Activated B cell treated with CpG ODN at 0.5 μM for 24 hours (primary cell): ENCODE measurements around the gene PALD1. TPM values are rescaled to one million over a fixed set of nuclear protein-coding genes. Genes with fewer than 3 reads are reported as not detected.

Experiments used
- ATAC-seq: fragments of 200-7000 bp; cut with Tn5 transposase; one replicate; pipeline ENCODE4 v1.10.0; 2021; ENCODE audit warnings: low read depth, mild to moderate bottlenecking, moderate library complexity
- CTCF ChIA-PET: fragments of 350-600 bp; sonication (Branson Sonifier 250); formaldehyde crosslinking; loops from one replicate; lab custom pipeline; 2021; ENCODE audit warnings: antibody characterized with exemption; lab: Charles Lee
- POLR2A ChIA-PET: fragments of 350-600 bp; sonication (Branson Sonifier 250); formaldehyde crosslinking; loops from one replicate; lab custom pipeline; 2021; ENCODE audit warnings: antibody characterized with exemption; lab: Charles Lee
- DNase-seq: peaks from one replicate; pipeline ENCODE4 v3.0.0; 2022
- H3K27ac Mint-ChIP-seq: one replicate; pipeline ENCODE4 v1.8.0; 2020; ENCODE audit warnings: mixed read lengths
- H3K27me3 Mint-ChIP-seq: one replicate; pipeline ENCODE4 v1.8.0; 2021; ENCODE audit warnings: mixed read lengths
- H3K36me3 Mint-ChIP-seq: one replicate; pipeline ENCODE4 v1.8.0; 2021; ENCODE audit warnings: low read depth, mixed read lengths
- H3K4me1 Mint-ChIP-seq: one replicate; pipeline ENCODE4 v1.8.0; 2021; ENCODE audit warnings: mixed read lengths
- H3K4me3 Mint-ChIP-seq: one replicate; pipeline ENCODE4 v1.8.0; 2020; ENCODE audit warnings: mild to moderate bottlenecking, mixed read lengths
- H3K9me3 Mint-ChIP-seq: one replicate; pipeline ENCODE4 v1.8.0; 2020; ENCODE audit warnings: mixed read lengths
- CTCF ChIP-seq: fragments of 200-600 bp; IDR thresholded peaks from one replicate; pipeline ENCODE4 v1.8.0; 2022; ENCODE audit warnings: antibody characterized with exemption, mild to moderate bottlenecking
- intact Hi-C: fragments of 100-400 bp; cut with micrococcal nuclease; formaldehyde crosslinking; loops from one replicate; pipeline ENCODE4 v1.15.1; 2024
- total RNA-seq: library from RNA; stranded (reverse); gene quantifications from 2 replicates; pipeline ENCODE4 v1.2.3, GENCODE V29; 2022

PALD1 gene
- total RNA-seq, 1 donor from 2014 or later, result 3.3 TPM

- ATAC-seq (no peak), DNase-seq (no peak)
- no peaks in the 10 kb centered on the region for H3K27me3 Mint-ChIP-seq
- no peak overlapping the region for H3K4me3 Mint-ChIP-seq
- peaks cover 7% of the 10 kb centered on the region for H3K36me3 Mint-ChIP-seq
- H3K27ac Mint-ChIP-seq, result no peak overlapping the region
- TF ChIP-seq CTCF, result no peak
- no peaks in the 10 kb centered on the region for H3K9me3 Mint-ChIP-seq
- no peaks in the 10 kb centered on the region for H3K4me1 Mint-ChIP-seq
- CTCF ChIA-PET, result no interaction called here
- intact Hi-C loops, result no loop called here
- POLR2A ChIA-PET, result no interaction called here
Measured at GRCh38 chr10:70546584-70546983, 68.0 kb downstream of the PALD1 start.

GRCh38 chr10:70549351-70549961, 70.9 kb downstream of the PALD1 start:
- H3K4me1 Mint-ChIP-seq, result no peaks in the 10 kb centered on the region
- no peaks in the 10 kb centered on the region for H3K27me3 Mint-ChIP-seq
- H3K9me3 Mint-ChIP-seq, result no peaks in the 10 kb centered on the region
- H3K27ac Mint-ChIP-seq, result no peak overlapping the region
- peaks cover 15% of the 10 kb centered on the region for H3K36me3 Mint-ChIP-seq
- intact Hi-C loops, result no loop called here
- TF ChIP-seq CTCF, result no peak
- ATAC-seq (peak; percentile 18), DNase-seq (no peak)
- no peak overlapping the region for H3K4me3 Mint-ChIP-seq
- CTCF ChIA-PET, result interaction anchor here (1.0 to 3.5 kb wide), 7 partner anchors 9 to 211 kb away, joined by 3 to 21 read pairs (median 4); no protein-coding TSS in a partner anchor
- POLR2A ChIA-PET, result no interaction called here

GRCh38 chr10:70549962-70550458, 71.4 kb downstream of the PALD1 start:
- ChIA-PET POLR2A (no interaction called here), CTCF (interaction anchor here (0.9 to 3.5 kb wide), 10 partner anchors 9 to 334 kb away, joined by 3 to 21 read pairs (median 4); no protein-coding TSS in a partner anchor)
- H3K4me1 Mint-ChIP-seq, result no peaks in the 10 kb centered on the region
- H3K36me3 Mint-ChIP-seq, result peaks cover 15% of the 10 kb centered on the region
- H3K4me3 Mint-ChIP-seq, result no peak overlapping the region
- no peaks in the 10 kb centered on the region for H3K27me3 Mint-ChIP-seq
- DNase-seq (peak; percentile 58), ATAC-seq (peak; percentile 75)
- no peaks in the 10 kb centered on the region for H3K9me3 Mint-ChIP-seq
- H3K27ac Mint-ChIP-seq, result no peak overlapping the region
- intact Hi-C loops, result loop anchor here (1.0 to 5.0 kb wide), 4 partner anchors 209 to 737 kb away; partner anchors contain the start of gene SGPL1
- no peak for TF ChIP-seq CTCF

- H3K9me3 Mint-ChIP-seq, result no peaks in the 10 kb centered on the region
- H3K4me3 Mint-ChIP-seq, result no peak overlapping the region
- ChIA-PET CTCF (interaction anchor here (0.9 to 3.5 kb wide), 8 partner anchors 8 to 334 kb away, joined by 3 to 21 read pairs (median 6); no protein-coding TSS in a partner anchor), POLR2A (no interaction called here)
- ATAC-seq (no peak), DNase-seq (no peak)
- H3K36me3 Mint-ChIP-seq, result peaks cover 15% of the 10 kb centered on the region
- TF ChIP-seq CTCF, result no peak
- no peak overlapping the region for H3K27ac Mint-ChIP-seq
- no peaks in the 10 kb centered on the region for H3K4me1 Mint-ChIP-seq
- intact Hi-C loops, result loop anchor here (1.0 to 5.0 kb wide), 4 partner anchors 209 to 737 kb away; partner anchors contain the start of gene SGPL1
- H3K27me3 Mint-ChIP-seq, result no peaks in the 10 kb centered on the region
Measured at GRCh38 chr10:70550459-70550858, 71.9 kb downstream of the PALD1 start.

- Mint-ChIP-seq H3K27me3 (no peaks in the 10 kb centered on the region), H3K4me1 (no peaks in the 10 kb centered on the region), H3K9me3 (no peaks in the 10 kb centered on the region), H3K36me3 (peaks cover 15% of the 10 kb centered on the region), H3K4me3 (no peak overlapping the region), H3K27ac (no peak overlapping the region)
- no peak for DNase-seq
- CTCF ChIA-PET, result interaction anchor here (1.0 to 3.5 kb wide), 4 partner anchors 10 to 207 kb away, joined by 3 to 21 read pairs (median 6); no protein-coding TSS in a partner anchor
- intact Hi-C loops, result loop anchor here (5.0 kb wide), 1 partner anchor 736 kb away; no protein-coding TSS in a partner anchor
- TF ChIP-seq CTCF, result no peak
- POLR2A ChIA-PET, result no interaction called here
- no peak for ATAC-seq
Measured at GRCh38 chr10:70551466-70551865, 72.9 kb downstream of the PALD1 start.
